GM23338 (cell line): Measurements from ENCODE around the gene ZHX3. TPM values are rescaled to one million over a fixed set of nuclear protein-coding genes. Genes with fewer than 3 reads are reported as not detected.

Experiments
- ATAC-seq: fragments of 200-7000 bp; cut with Tn5 transposase; 3 replicates; pipeline ENCODE4 v1.9.1; 2020
- DNase-seq: peaks from one replicate; pipeline ENCODE4 v3.0.0-alpha.2; 2015; ENCODE audit warnings: low spot score
- H2AFZ ChIP-seq: fragments of 200-600 bp; sonication (generic); 2 replicates; pipeline ENCODE4 v1.8.0; 2016; ENCODE audit warnings: antibody characterized with exemption, mild to moderate bottlenecking, moderate library complexity
- H3F3A ChIP-seq: fragments of 200-600 bp; sonication (generic); replicated peaks from 2 replicates; pipeline ENCODE4 v1.8.0; 2017; ENCODE audit warnings: antibody characterized with exemption, mixed run types, low read depth
- H3K27ac ChIP-seq: fragments of 200-600 bp; sonication (generic); 2 replicates; pipeline ENCODE4 v1.6.1; 2016; ENCODE audit warnings: low read depth
- H3K27me3 ChIP-seq: fragments of 200-600 bp; sonication (generic); 2 replicates; pipeline ENCODE4 v1.8.0; 2016; ENCODE audit warnings: mild to moderate bottlenecking, mixed run types, moderate library complexity; ENCODE audit not compliant: insufficient read depth
- H3K36me3 ChIP-seq: fragments of 200-600 bp; sonication (generic); 2 replicates; pipeline ENCODE4 v1.8.0; 2016; ENCODE audit warnings: mild to moderate bottlenecking; ENCODE audit not compliant: insufficient read depth
- H3K4me1 ChIP-seq: fragments of 200-600 bp; sonication (generic); 2 replicates; pipeline ENCODE4 v1.8.0; 2016; ENCODE audit warnings: mild to moderate bottlenecking, moderate library complexity; ENCODE audit not compliant: insufficient read depth
- H3K4me2 ChIP-seq: fragments of 200-600 bp; sonication (generic); 2 replicates; pipeline ENCODE4 v1.7.1; 2017; ENCODE audit warnings: mixed run types
- H3K4me3 ChIP-seq: fragments of 200-600 bp; sonication (generic); 2 replicates; pipeline ENCODE4 v1.6.1; 2016; ENCODE audit warnings: mixed run types
- H3K79me2 ChIP-seq: fragments of 200-600 bp; sonication (generic); replicated peaks from 2 replicates; pipeline ENCODE4 v1.8.0; 2017; ENCODE audit warnings: mild to moderate bottlenecking; ENCODE audit not compliant: insufficient read depth
- H3K9me2 ChIP-seq: fragments of 200-600 bp; sonication (generic); 2 replicates; pipeline ENCODE4 v1.8.0; 2017; ENCODE audit not compliant: insufficient read depth
- H4K20me1 ChIP-seq: fragments of 200-600 bp; sonication (generic); replicated peaks from 2 replicates; pipeline ENCODE4 v1.8.0; 2017; ENCODE audit warnings: mild to moderate bottlenecking; ENCODE audit not compliant: insufficient read depth
- H3K27ac Mint-ChIP-seq: 2 replicates; pipeline ENCODE4 v1.8.0; 2020; ENCODE audit warnings: inconsistent platforms, mild to moderate bottlenecking, moderate library complexity, mixed read lengths
- H3K27me3 Mint-ChIP-seq: 3 replicates; pipeline ENCODE4 v1.8.0; 2022; ENCODE audit warnings: low read depth, mild to moderate bottlenecking, moderate library complexity, mixed read lengths, inconsistent platforms; ENCODE audit not compliant: insufficient read depth, poor library complexity
- H3K36me3 Mint-ChIP-seq: 3 replicates; pipeline ENCODE4 v1.8.0; 2021; ENCODE audit warnings: low read depth, mild to moderate bottlenecking, inconsistent platforms, moderate library complexity, mixed read lengths
- H3K4me1 Mint-ChIP-seq: 3 replicates; pipeline ENCODE4 v1.8.0; 2020; ENCODE audit warnings: mild to moderate bottlenecking, inconsistent platforms, mixed read lengths
- H3K4me3 Mint-ChIP-seq: 3 replicates; pipeline ENCODE4 v1.8.0; 2021; ENCODE audit warnings: moderate library complexity, mild to moderate bottlenecking, inconsistent platforms, mixed read lengths
- H3K9me3 Mint-ChIP-seq: 3 replicates; pipeline ENCODE4 v1.8.0; 2020; ENCODE audit warnings: moderate library complexity, mild to moderate bottlenecking, inconsistent platforms, mixed read lengths
- EZH2 ChIP-seq: fragments of 200-600 bp; sonication (generic); IDR thresholded peaks from one replicate; pipeline ENCODE4 v1.8.0; 2017; ENCODE audit warnings: antibody characterized with exemption, mild to moderate bottlenecking, low read depth; ENCODE audit not compliant: unreplicated experiment
- POLR2AphosphoS5 ChIP-seq: IDR thresholded peaks from 2 replicates; pipeline ENCODE4 v1.6.1; 2016; ENCODE audit warnings: antibody characterized with exemption, low read depth
- polyA plus RNA-seq: library from polyadenylated mRNA; unstranded; fragments of >200 nt; fragmentation: Nextera tagmentation; extraction: Ambion mirVana; gene quantifications from 2 replicates; pipeline ENCODE4 v1.2.1, GENCODE V29; 2016
- total RNA-seq: library from RNA; depleted of rRNA; stranded (reverse); fragments of >200 nt; shearing (Covaris generic); gene quantifications from 2 replicates; pipeline ENCODE4 v1.2.3, GENCODE V29; 2014
- TF ChIP-seq, protein P1 (sequence below): fragments of 250-450 bp; sonication (Bioruptor Pico); IDR thresholded peaks from 2 replicates; pipeline ENCODE4 v1.5.0; 2020; ENCODE audit warnings: mild to moderate bottlenecking, moderate library complexity

The ZHX3 gene
- total and polyA plus RNA-seq, 2 experiments from 2014 or later: 1.7 to 2.8 TPM

DNA sequence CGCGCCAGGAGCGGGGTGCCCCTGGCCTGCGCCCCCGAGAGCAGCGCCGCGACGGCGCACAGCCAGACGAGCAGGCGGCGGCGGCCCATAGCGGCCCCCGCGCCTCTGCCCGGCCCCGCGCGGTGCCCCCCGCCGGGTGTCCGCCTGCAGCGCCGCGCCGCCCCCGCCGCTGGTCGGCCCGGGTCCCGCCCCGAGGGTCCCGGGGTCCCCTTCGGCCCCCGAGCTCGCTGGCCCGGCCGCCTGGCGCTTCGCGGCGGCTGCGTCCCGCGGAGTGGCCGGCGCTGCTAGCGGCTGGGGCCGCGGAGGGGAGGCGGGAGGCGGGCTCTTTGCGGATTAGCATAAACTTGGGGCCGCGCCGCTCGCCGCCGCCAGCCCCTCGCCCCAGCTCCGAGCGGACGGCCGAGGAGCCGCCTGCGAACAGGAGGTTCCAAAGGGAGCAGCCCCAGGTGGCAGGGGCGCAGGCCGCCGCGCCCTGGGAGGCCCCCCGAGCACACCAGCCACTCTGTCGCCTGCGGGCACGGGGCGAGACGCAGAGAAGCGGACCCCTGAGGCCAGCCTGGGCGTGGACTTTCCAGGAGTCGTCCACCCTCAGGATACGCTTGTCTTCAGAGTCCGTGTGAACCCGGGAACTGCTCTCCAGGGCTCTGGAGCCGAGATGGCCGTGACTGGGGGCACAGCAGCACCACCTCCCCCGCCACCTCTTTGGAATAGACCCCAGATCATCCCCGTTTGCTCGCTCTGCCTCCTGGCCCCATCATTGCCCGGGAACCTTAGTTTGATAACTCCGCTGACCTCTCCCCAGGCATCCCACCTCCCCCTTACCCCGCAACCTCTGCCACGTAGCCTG lies 49.2 kb upstream of the ZHX3 start, which contains the start of gene EMILIN3:
EMILIN3 (minus strand) TSS at position 273 of the 847 bp plus-strand sequence; CDS start at position 89, 184 bp downstream.
- no peaks in the 10 kb centered on the region for H3K36me3 ChIP-seq
- Mint-ChIP-seq H3K4me3 (peak within 1 kb of the TSS; percentile 80), H3K27me3 (peaks cover 37% of the 10 kb centered on the region), H3K4me1 (peaks cover 11% of the 10 kb centered on the region), H3K36me3 (peaks cover 11% of the 10 kb centered on the region), H3K27ac (no peak within 1 kb of the TSS), H3K9me3 (peaks cover 15% of the 10 kb centered on the region)
- H3K27me3 ChIP-seq: peaks cover 56% of the 10 kb centered on the region
- H3K27ac ChIP-seq: no peak within 1 kb of the TSS
- peaks cover 7% of the 10 kb centered on the region; the same call in 1 of the 2 replicates for H3F3A ChIP-seq
- peak within 1 kb of the TSS; percentile 91 for H3K4me2 ChIP-seq
- H3K4me3 ChIP-seq: peak within 1 kb of the TSS; percentile 76
- ATAC-seq (peak; percentile 76), DNase-seq (peak; percentile 78)
- no peaks in the 10 kb centered on the region for H3K79me2 ChIP-seq
- H3K4me1 ChIP-seq: peaks cover 5% of the 10 kb centered on the region; the same call in 1 of the 2 replicates
- no peaks in the 10 kb centered on the region for H4K20me1 ChIP-seq
- TF ChIP-seq, protein P1, sequence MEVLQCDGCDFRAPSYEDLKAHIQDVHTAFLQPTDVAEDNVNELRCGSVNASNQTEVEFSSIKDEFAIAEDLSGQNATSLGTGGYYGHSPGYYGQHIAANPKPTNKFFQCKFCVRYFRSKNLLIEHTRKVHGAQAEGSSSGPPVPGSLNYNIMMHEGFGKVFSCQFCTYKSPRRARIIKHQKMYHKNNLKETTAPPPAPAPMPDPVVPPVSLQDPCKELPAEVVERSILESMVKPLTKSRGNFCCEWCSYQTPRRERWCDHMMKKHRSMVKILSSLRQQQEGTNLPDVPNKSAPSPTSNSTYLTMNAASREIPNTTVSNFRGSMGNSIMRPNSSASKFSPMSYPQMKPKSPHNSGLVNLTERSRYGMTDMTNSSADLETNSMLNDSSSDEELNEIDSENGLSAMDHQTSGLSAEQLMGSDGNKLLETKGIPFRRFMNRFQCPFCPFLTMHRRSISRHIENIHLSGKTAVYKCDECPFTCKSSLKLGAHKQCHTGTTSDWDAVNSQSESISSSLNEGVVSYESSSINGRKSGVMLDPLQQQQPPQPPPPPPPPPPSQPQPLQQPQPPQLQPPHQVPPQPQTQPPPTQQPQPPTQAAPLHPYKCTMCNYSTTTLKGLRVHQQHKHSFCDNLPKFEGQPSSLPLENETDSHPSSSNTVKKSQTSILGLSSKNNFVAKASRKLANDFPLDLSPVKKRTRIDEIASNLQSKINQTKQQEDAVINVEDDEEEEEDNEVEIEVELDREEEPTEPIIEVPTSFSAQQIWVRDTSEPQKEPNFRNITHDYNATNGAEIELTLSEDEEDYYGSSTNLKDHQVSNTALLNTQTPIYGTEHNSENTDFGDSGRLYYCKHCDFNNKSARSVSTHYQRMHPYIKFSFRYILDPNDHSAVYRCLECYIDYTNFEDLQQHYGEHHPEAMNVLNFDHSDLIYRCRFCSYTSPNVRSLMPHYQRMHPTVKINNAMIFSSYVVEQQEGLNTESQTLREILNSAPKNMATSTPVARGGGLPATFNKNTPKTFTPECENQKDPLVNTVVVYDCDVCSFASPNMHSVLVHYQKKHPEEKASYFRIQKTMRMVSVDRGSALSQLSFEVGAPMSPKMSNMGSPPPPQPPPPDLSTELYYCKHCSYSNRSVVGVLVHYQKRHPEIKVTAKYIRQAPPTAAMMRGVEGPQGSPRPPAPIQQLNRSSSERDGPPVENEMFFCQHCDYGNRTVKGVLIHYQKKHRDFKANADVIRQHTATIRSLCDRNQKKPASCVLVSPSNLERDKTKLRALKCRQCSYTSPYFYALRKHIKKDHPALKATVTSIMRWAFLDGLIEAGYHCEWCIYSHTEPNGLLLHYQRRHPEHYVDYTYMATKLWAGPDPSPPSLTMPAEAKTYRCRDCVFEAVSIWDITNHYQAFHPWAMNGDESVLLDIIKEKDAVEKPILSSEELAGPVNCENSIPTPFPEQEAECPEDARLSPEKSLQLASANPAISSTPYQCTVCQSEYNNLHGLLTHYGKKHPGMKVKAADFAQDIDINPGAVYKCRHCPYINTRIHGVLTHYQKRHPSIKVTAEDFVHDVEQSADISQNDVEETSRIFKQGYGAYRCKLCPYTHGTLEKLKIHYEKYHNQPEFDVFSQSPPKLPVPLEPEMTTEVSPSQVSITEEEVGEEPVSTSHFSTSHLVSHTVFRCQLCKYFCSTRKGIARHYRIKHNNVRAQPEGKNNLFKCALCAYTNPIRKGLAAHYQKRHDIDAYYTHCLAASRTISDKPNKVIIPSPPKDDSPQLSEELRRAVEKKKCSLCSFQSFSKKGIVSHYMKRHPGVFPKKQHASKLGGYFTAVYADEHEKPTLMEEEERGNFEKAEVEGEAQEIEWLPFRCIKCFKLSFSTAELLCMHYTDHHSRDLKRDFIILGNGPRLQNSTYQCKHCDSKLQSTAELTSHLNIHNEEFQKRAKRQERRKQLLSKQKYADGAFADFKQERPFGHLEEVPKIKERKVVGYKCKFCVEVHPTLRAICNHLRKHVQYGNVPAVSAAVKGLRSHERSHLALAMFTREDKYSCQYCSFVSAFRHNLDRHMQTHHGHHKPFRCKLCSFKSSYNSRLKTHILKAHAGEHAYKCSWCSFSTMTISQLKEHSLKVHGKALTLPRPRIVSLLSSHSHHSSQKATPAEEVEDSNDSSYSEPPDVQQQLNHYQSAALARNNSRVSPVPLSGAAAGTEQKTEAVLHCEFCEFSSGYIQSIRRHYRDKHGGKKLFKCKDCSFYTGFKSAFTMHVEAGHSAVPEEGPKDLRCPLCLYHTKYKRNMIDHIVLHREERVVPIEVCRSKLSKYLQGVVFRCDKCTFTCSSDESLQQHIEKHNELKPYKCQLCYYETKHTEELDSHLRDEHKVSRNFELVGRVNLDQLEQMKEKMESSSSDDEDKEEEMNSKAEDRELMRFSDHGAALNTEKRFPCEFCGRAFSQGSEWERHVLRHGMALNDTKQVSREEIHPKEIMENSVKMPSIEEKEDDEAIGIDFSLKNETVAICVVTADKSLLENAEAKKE (CRISPR knock-in tag): no peak
- peak; percentile 30; the same call in 1 of the 2 replicates for TF ChIP-seq POLR2AphosphoS5
- peak; percentile 39 for TF ChIP-seq EZH2
- peak within 1 kb of the TSS; percentile 98 for H2AFZ ChIP-seq
- no peaks in the 10 kb centered on the region for H3K9me2 ChIP-seq
